A673 (cell line): ENCODE results near the gene RABGAP1L.

Source experiments
- CTCF ChIP-seq: fragments of 300-800, 200-600 bp; sonication (generic); conservative IDR thresholded peaks from 2 replicates; pipeline ENCODE4 v1.5.1; 2017; ENCODE audit warnings: low read depth, mild to moderate bottlenecking, antibody characterized with exemption, low read length, moderate library complexity, mixed read lengths
- EZH2 ChIP-seq: fragments of 200-600 bp; sonication (generic); IDR thresholded peaks from 2 replicates; pipeline ENCODE4 v1.6.1; 2017; ENCODE audit warnings: borderline replicate concordance, low read depth, mild to moderate bottlenecking, mixed read lengths, antibody characterized with exemption, low read length; ENCODE audit not compliant: poor library complexity, severe bottlenecking

- TF ChIP-seq CTCF (no peak), EZH2 (no peak)
Observed at GRCh38 chr1:174671826-174672225, 512.5 kb downstream of the RABGAP1L start.
